Calu3 (cell line): ENCODE measurements around the gene LAGE3. TPM values are rescaled to one million over a fixed set of nuclear protein-coding genes. Genes with fewer than 3 reads are reported as not detected.

Source experiments
- BruUV-seq: library from RNA; stranded (reverse); fragments of 400-500 nt; replicated peaks from 2 replicates; lab custom pipeline; 2021; lab: Mats Ljungman, UMichigan
- CTCF ChIA-PET: fragments of 300-600 bp; sonication (Branson Sonifier 250); formaldehyde crosslinking; loops from one replicate; lab custom pipeline; 2022; ENCODE audit warnings: antibody characterized with exemption; lab: Charles Lee
- DNase-seq: peaks from one replicate; pipeline ENCODE4 v3.0.0; 2022
- H3K27ac Mint-ChIP-seq: one replicate; pipeline ENCODE4 v1.8.0; 2022; ENCODE audit warnings: mixed read lengths; ENCODE audit not compliant: unreplicated experiment
- H3K27me3 Mint-ChIP-seq: one replicate; pipeline ENCODE4 v1.8.0; 2022; ENCODE audit warnings: mixed read lengths; ENCODE audit not compliant: unreplicated experiment
- H3K36me3 Mint-ChIP-seq: one replicate; pipeline ENCODE4 v1.8.0; 2022; ENCODE audit warnings: mild to moderate bottlenecking, moderate library complexity, mixed read lengths; ENCODE audit not compliant: insufficient read depth, unreplicated experiment
- H3K4me1 Mint-ChIP-seq: one replicate; pipeline ENCODE4 v1.8.0; 2022; ENCODE audit warnings: mild to moderate bottlenecking, low read depth, mixed read lengths; ENCODE audit not compliant: unreplicated experiment
- H3K4me3 Mint-ChIP-seq: one replicate; pipeline ENCODE4 v1.8.0; 2022; ENCODE audit warnings: mild to moderate bottlenecking, low read depth, moderate library complexity, mixed read lengths; ENCODE audit not compliant: unreplicated experiment
- H3K9me3 Mint-ChIP-seq: one replicate; pipeline ENCODE4 v1.8.0; 2022; ENCODE audit warnings: low read depth, mixed read lengths; ENCODE audit not compliant: unreplicated experiment
- intact Hi-C: fragments of 100-400 bp; cut with micrococcal nuclease; formaldehyde crosslinking; loops from one replicate; pipeline ENCODE4 v1.10.0; 2022; ENCODE audit not compliant: unreplicated experiment
- total RNA-seq: library from RNA; stranded (reverse); gene quantifications from 2 replicates; pipeline ENCODE4 v1.2.3, GENCODE V29; 2022
- TF ChIP-seq, protein P1 (sequence below): fragments of 200-600 bp; IDR thresholded peaks from one replicate; pipeline ENCODE4 v1.8.0; 2022; ENCODE audit warnings: antibody characterized with exemption; ENCODE audit not compliant: unreplicated experiment

The LAGE3 gene
- total RNA-seq, 1 experiment from 2014 or later, result 25.5 TPM

DNA sequence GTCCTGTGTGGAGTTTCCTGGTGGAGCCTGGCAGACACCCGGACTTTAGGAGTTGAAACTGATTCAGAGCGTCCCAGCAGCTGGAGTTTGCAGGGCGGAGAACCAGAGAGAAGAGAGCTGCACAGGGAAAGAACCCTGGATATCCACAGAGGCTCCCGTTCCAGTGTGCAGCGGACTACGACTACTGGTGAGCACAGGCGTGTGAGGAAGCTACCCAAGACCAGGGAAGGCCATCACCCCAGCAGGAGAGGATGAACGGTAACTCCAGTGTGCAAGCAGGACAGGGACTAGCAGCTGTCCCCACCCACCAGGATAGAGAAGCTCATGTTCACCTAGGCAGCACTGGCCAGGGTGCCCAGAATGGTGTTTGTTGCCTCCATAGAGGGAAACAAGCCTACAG lies 2.3 kb downstream of the LAGE3 start:
- H3K9me3 Mint-ChIP-seq, result no peaks in the 10 kb centered on the region
- TF ChIP-seq, protein P1, sequence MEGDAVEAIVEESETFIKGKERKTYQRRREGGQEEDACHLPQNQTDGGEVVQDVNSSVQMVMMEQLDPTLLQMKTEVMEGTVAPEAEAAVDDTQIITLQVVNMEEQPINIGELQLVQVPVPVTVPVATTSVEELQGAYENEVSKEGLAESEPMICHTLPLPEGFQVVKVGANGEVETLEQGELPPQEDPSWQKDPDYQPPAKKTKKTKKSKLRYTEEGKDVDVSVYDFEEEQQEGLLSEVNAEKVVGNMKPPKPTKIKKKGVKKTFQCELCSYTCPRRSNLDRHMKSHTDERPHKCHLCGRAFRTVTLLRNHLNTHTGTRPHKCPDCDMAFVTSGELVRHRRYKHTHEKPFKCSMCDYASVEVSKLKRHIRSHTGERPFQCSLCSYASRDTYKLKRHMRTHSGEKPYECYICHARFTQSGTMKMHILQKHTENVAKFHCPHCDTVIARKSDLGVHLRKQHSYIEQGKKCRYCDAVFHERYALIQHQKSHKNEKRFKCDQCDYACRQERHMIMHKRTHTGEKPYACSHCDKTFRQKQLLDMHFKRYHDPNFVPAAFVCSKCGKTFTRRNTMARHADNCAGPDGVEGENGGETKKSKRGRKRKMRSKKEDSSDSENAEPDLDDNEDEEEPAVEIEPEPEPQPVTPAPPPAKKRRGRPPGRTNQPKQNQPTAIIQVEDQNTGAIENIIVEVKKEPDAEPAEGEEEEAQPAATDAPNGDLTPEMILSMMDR, result no peak

DNA sequence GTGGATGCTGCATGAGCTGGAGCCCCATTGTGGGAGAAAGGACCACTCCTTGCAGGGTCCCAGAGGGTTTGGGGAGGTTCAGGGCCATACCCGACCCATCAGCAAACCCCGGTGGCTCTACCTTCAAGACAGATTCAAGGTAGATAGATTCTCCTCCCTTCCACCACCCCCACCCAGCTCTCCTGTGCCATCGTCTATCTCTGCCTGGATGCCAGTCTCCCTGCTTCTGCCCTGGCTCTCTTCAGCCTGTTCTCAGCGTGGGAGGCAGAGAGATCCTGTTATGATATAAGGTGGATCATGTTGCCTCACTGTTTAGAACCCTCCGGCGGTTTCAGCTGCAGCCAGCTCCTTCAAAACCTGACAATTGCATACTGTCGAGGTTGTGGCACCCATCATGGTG lies 5.4 kb downstream of the LAGE3 start:
- TF ChIP-seq, protein P1, result no peak
- Mint-ChIP-seq H3K27ac (no peak overlapping the region), H3K27me3 (no peaks in the 10 kb centered on the region), H3K9me3 (no peaks in the 10 kb centered on the region), H3K4me3 (no peak overlapping the region), H3K4me1 (no peaks in the 10 kb centered on the region), H3K36me3 (peaks cover 49% of the 10 kb centered on the region)
- BruUV-seq, result no TSS peak
- CTCF ChIA-PET, result no interaction called here
- intact Hi-C loops, result no loop called here
- DNase-seq, result no peak

More for the DNA sequence above, 2.3 kb downstream of the LAGE3 start:
- no peaks in the 10 kb centered on the region for H3K4me1 Mint-ChIP-seq
- no peak overlapping the region for H3K4me3 Mint-ChIP-seq
- CTCF ChIA-PET, result no interaction called here
- peaks cover 41% of the 10 kb centered on the region for H3K36me3 Mint-ChIP-seq
- no peak overlapping the region for H3K27ac Mint-ChIP-seq
- intact Hi-C loops, result no loop called here
- H3K27me3 Mint-ChIP-seq, result no peaks in the 10 kb centered on the region
- no peak for DNase-seq
- BruUV-seq, result no TSS peak

DNA sequence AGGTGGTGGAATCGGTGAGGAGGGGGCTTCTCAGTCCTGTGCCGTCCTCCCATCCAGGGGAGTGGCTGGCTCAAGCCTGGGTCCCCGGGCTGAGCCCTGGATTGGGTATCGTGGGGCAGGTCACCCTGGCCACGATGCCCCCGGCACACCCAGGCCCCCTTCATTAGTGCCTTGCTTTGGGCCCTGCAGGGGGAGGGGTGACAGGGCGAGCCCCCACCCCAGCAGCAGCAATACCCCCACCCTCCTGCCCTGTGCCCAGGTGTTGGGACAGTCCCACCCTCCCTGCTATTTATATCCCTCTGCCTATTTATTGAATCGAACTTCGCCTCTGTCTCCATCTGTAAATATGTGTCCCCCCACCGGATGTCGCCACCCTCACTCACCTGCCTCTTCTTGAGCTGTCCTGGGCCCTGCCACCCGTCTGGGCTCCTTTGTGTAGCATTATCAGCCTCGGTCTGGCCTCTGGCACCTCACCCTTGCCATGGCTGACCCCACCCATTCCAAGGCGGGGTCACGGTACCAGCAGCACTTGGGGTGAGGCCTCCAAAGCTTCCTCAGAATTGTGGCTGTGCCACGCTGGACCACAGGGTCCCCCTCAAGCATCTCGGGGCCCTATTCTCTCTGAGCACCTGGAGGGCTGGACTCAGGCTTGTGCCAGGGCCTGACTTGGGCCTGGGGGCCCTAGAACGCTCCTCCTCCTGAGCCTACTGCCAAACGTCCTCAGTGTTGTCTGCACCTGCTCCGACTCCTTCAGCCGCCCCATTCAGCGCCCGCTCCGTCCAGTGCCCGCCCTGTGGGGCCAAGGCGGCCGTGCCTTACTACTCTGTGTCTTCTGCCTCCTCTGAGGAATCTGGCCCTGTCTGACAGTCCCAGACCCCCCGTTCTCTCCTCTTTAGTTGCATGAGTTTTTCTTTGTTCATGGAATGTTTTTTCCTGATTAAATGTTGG lies 6.1 kb downstream of the LAGE3 start:
- intact Hi-C loops, result no loop called here
- TF ChIP-seq, protein P1, result no peak
- CTCF ChIA-PET, result no interaction called here
- no peaks in the 10 kb centered on the region for H3K27me3 Mint-ChIP-seq
- H3K9me3 Mint-ChIP-seq, result no peaks in the 10 kb centered on the region
- no peaks in the 10 kb centered on the region for H3K4me1 Mint-ChIP-seq
- H3K27ac Mint-ChIP-seq, result no peak overlapping the region
- DNase-seq, result no peak
- no peak overlapping the region for H3K4me3 Mint-ChIP-seq
- peaks cover 45% of the 10 kb centered on the region for H3K36me3 Mint-ChIP-seq
- BruUV-seq, result no TSS peak

GRCh38 chrX:154471839-154472684 lies 7.0 kb downstream of the LAGE3 start:
- BruUV-seq, result no TSS peak
- peaks cover 38% of the 10 kb centered on the region for H3K36me3 Mint-ChIP-seq
- H3K9me3 Mint-ChIP-seq, result no peaks in the 10 kb centered on the region

More at GRCh38 chrX:154471839-154472684, 7.0 kb downstream of the LAGE3 start:
- Mint-ChIP-seq H3K4me1 (no peaks in the 10 kb centered on the region), H3K4me3 (no peak overlapping the region), H3K27ac (no peak overlapping the region), H3K27me3 (no peaks in the 10 kb centered on the region)
- CTCF ChIA-PET, result interaction anchor here (0.6 kb wide), 1 partner anchor 598 kb away, joined by 3 read pairs; no protein-coding TSS in a partner anchor
- TF ChIP-seq, protein P1, result no peak
- intact Hi-C loops, result no loop called here
- no peak for DNase-seq
